GM19468 (cell line): ENCODE data around the gene CHST8.

Experiments
- ATAC-seq: cut with Tn5 transposase; IDR thresholded peaks from one replicate; pipeline ENCODE4 v1.9.1; 2021; ENCODE audit warnings: mild to moderate bottlenecking, moderate library complexity, moderate number of reproducible peaks; ENCODE audit not compliant: unreplicated experiment; ENCODE audit errors: extremely low read depth

The CHST8 gene

GRCh38 chr19:33727331-33727998 lies 105.7 kb downstream of the CHST8 start:
- ATAC-seq: no peak

GRCh38 chr19:33728141-33728540 lies 106.4 kb downstream of the CHST8 start:
- no peak for ATAC-seq

DNA sequence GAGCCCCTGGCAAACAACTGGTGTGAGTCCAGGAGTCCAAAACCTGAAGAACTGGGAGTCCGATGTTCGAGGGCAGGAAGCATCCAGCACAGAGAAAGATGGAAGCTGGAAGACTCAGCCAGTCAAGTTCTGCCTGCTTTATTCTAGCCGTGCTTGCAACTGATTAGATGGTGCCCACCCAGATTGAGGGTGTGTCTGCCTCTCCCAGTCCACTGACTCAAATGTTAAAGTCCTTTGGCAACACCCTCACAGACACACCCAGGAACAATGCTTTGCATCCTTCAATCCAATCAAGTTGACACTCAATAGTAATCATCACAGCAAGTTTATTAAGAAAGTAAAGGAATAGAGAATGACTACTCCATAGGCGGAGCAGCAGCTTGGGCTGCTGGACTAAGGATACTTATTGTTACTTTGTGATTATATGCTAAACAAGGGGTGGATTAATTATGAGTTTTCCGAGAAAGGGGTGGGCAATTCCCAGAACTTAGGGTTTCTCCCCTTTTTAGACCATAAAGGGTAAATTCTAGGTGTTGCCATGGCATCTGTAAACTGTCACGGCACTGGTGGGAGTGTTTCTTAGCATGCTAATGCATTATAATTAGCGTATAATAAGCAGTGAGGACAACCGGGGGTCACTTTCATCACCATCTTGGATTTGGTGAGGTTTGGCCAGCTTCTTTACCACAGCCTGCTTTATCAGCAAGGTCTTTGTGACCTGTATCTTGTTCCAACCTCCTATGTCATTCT lies 109.3 kb downstream of the CHST8 start:
- ATAC-seq: no peak

GRCh38 chr19:33731881-33732280 lies 110.1 kb downstream of the CHST8 start:
- no peak for ATAC-seq

DNA sequence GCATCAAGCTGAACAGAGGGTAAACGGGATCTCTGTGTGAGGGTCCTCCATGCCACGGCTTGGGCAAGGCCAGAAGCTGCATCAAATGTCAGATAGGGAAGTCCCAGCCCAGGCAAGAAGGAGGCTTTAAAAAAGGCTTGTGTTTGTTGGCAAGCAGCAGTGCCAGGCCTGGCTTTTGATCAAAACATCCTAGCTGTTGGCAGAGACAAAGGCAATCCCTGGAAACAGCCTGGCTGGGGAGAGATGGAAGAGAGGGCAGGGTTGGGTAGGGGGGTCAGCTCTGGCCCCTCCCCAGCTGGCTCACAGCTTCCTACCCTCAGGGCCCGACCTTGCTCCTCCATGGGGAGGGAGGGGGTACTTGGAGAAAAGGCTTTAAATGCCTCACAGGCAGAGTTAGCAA lies 113.2 kb downstream of the CHST8 start:
- no peak for ATAC-seq

- ATAC-seq: no peak
Measured at GRCh38 chr19:33736158-33736557, 114.4 kb downstream of the CHST8 start.

DNA sequence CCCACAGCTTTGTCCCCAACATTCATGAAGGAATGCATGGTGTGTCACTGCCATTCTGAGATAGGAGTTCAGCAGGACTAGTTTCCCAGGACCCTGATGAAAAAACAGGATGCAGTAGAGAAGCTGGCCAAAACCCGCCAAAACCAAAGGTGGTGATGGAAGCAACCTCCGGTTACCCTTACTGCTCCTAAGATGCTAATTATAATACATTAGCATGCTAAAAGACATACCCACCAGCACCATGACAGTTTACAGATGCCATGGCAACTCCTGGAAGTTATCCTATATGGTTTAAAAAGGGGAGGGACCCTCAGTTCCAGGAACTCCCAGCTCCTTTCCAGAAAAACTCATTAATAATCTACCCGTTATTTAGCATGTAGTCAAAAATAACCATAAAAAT lies 115.0 kb downstream of the CHST8 start:
- no peak for ATAC-seq

- ATAC-seq: no peak
Measured at GRCh38 chr19:33737681-33738371, 116.1 kb downstream of the CHST8 start.

GRCh38 chr19:33740811-33741396 lies 119.2 kb downstream of the CHST8 start:
- ATAC-seq: no peak

DNA sequence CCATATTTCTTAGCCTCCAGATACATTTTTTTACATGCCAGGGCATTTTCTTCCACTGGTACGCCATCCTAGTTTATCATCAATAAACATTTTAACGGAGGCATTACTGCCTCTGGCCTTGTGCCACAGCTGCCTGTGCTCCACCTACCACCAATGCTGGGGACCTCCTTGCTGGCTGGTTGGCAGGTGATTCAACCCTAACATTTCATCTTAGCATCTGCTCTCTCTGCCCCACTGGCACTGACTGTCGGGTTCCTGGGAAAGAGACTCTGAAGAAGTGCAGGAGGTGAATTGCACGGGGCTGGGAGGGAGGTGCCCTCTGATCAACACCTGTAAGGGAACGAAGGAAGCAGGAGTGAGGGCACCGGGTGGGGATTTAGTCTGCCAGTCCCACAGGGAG lies 123.5 kb downstream of the CHST8 start:
- no peak for ATAC-seq

- no peak for ATAC-seq
Measured at GRCh38 chr19:33746159-33746558, 124.4 kb downstream of the CHST8 start.

DNA sequence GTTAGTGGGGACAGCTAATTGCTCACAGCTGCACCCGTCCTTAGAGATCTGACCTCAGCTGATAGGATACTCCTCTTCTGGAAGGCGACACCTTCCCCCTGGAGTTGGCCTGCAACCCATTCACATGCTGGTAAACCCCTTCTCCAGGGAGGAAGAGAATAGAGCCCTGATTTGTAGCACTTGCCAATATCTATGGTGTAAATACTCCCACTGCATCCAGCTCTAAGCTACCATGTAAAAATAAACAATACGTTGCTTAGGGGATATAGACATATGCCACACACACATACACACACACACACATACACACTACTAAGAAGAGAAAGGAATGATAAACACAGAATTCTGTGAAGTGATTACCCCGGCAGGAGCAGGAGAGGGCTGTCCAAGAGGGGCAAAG lies 125.5 kb downstream of the CHST8 start:
- no peak for ATAC-seq

GRCh38 chr19:33748231-33748630 lies 126.5 kb downstream of the CHST8 start:
- ATAC-seq: no peak

GRCh38 chr19:33749016-33749415 lies 127.3 kb downstream of the CHST8 start:
- no peak for ATAC-seq

- ATAC-seq: no peak
Measured at GRCh38 chr19:33749619-33750175, 127.9 kb downstream of the CHST8 start.

DNA sequence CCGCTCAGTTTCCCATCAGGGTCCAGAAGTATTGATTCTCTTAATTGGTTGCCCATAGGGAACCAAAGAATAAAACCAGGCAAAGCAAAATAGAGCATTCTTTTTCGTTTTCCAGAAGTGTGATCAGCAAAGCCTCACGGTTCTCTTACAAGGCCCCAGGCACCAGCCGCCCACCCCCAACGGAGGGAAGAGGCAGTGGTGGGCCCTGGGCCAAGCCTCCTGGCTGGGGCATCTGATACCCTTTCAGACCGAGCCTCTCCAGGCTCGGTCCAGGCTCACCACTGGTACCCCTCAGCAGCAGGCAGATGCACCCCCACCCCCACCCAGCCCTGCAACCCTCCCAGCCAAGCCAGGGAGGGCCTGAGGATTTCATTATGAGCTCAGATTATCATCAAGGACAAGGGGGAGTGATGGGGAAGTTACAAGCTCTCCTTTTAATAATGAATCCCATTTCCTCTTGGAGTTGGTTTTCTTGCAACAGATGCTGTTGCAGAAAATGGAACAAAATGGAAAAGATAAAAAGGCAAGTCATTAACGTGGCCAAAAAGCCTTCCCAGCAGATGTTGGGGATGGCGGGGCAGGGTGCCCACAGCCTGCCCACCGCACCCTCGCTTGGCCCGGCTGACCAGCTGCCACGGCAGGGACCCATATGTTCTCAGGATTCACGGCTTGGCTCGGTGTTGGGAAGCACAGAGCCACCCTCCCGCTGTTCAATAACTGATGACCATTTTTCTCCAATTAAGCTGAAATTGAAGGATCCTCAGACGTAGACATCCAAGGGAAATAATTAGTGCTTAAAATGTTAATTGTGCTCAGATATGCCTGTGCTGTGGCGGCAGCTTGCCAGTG lies 129.1 kb downstream of the CHST8 start:
- ATAC-seq: no peak

DNA sequence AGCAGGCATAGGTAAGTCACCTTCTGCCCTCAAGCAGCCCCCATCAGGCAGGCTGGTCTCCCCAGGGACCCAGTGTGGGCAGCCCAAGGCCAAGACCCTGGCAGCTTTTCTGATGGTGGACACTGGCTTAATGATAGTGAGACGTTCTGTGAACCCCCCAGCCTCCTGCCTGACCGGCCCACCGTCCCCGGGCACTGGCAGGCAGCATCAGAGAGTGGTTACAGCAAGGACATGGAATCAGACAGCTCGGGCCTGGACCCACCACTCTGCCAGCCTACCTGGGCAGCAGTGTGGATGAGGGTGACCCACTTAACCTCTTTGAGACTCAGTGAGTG lies 129.7 kb downstream of the CHST8 start:
- ATAC-seq: no peak

DNA sequence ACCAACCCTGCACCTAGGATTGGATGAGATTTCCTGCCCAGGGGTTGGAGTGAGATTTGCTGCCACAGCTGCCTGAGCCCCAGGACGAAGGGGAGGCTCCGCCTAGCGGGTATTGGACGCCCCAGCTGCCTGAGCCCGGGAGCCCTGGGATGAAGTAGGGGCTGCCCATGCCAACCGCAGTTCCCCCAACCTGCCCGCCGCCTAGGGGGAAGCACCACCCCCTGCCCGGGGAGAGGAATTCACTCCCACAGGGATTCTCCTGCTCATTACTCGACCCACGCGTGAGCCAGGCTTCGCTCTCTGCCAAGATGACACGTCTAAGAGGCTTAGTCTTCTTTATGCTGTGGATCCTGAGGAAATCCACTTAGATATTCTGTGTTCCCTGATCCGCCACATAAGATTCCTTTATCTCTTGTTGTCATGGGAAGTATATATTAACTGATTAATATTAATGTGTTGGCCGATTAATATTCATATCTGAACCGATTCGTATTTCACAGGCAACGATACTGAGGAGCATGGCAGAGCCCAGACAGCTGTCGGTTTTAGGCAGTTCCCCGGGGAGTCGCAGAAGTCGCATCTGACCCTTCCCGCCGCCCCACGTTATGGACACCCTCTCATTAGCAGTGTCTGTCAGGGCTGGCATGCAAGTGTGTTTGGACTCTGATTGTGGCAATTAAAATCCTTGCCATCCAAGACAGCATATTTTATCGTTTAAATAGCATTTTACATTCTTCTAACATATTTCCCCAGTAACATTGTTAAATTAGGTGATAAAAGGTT lies 130.5 kb downstream of the CHST8 start:
- ATAC-seq: no peak

DNA sequence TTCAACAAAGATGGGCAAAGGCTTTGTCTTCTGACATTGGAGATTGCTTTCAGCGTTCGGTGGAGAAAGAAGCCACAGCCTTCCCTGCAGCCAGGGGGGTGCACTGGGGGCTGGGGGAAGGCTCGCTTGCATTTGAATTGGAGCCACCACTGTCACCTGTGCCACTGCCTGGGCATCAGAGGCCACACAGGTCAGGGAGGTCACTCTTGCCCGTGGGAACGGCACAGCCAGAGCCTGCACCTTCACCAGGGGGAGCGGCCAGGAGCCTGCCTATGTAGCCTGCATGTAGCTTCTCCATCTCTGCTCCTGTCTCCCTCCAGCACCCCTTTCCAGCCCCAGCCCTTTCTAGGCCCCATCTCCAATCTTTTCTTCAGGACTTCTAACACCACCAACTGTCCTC lies 131.2 kb downstream of the CHST8 start:
- ATAC-seq: no peak
